ENCODE measurements around the gene LEAP2. TPM values are rescaled to one million over a fixed set of nuclear protein-coding genes. Genes with fewer than 3 reads are reported as not detected.

LEAP2 gene, protein sequence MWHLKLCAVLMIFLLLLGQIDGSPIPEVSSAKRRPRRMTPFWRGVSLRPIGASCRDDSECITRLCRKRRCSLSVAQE
- polyA plus RNA-seq = 0.54 and 2.1 TPM in 2 replicates

DNA sequence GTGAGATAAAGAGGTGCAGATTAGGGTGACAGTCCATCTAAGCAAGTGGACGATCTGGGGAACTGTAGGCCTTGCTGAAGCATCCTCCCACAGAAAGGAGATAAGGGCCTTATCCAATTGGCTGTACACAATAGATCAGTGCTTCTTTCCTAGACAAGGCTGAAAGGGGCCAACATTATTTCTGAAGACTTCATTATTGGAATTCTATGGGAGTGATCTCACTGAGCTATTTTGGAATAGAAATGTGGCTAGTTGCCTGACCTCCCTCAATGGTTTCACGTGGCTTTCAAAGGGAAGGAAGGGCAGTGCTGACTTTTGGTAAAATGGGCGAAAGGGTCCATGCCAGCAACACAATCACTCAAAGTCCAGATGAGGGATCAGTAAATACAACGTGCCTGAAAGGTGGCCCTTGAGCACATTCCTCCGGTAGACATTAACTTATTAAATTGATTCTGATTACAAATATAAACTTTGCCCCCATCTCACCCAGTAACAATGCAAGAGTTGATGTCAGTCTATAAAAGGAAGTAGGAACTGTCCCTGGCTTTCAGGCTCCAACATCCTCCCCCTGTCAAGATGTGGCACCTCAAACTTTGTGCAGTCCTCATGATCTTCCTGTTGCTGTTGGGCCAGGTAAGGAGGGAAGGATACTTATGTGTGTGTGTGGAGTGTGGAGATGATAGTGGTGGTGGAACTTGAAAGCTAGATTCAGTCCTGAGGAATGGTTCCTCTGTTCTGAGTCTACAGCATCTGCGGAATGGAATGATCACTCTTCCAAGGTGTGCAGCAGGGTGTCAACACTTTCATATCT, at the start of gene LEAP2:
TSS of gene LEAP2 (plus strand) at position 550 of the 811 bp plus-strand sequence. CDS start at position 577, 27 bp downstream.

DNA sequence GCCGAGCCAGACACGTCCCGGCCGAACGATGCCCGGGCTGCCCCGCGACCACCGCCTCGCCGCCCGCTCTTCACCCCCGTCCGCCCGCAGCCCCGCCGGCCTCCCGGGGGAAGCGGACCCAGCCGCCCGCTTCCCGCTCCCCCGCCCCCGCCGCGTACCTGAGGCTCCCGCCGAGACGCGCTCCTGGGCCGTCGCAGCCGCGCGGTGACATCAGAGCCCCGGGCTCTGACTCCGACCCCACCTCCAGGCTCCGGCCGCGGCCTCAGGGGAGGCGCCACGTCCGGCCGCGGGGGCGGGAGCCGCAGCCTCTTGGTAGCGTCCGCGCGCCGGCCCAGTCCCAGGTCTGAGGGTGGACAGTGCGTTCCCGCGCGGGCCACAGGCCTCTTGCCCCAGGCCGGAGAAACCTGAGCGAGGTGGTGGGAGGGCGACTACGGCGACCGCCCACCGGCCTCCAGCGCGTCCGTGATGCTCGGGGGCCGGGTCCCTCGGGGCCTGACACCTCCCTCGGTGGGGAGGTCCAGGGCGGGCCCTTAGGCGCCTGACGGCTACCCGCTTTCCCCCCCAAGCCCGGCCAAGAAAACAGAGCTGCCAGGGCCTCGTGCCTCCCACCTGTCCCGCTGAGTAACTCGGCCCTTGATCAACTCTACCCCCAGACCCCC, 42.9 kb upstream of the LEAP2 start, which contains the start of gene SHROOM1:
TSS of gene SHROOM1 (minus strand) at position 212 of the 659 bp plus-strand sequence. CDS start 4,507 bp downstream, outside the sequence.

DNA sequence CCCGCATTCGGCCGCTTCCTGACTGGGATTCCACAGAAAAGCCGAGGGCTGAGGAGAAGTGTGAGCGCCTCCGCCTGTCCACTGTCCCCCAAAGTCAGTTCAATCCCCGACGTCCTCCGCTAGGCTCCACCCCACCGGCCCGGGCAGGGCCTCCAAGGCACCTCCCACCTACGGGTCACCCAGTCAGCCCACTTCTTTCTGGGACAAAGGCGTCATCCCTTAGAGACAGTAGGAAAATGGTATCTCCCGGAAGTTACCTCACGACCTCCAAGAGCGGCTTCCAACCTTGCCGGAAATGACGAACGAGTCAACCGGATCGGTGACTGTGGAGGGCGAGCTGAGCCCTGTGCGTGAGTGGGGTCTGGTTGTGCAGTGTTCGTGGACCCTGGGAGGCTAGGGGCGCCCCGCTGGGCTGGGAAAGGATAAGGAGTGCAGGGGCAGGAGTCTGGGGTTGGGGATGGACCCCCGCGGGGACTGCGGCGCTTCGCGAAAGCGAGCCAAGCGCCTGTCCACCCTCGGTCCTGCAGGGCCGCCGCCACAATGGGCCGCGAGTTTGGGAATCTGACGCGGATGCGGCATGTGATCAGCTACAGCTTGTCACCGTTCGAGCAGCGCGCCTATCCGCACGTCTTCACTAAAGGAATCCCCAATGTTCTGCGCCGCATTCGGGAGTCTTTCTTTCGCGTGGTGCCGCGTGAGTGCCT, 7.0 kb upstream of the LEAP2 start, which contains the start of the genes GDF9 and UQCRQ:
TSS of gene GDF9 (minus strand) at position 128 of the 704 bp plus-strand sequence. CDS start 1,936 bp downstream, outside the sequence.
TSS of gene UQCRQ (plus strand) at position 301 of the 704 bp plus-strand sequence. CDS start at position 541, 240 bp downstream.

Other genes starting within 250 kb of the LEAP2 start
- gene IL13, start 215.5 kb upstream of the LEAP2 start, polyA plus RNA-seq = not detected in 2 replicates
- 0.71 TPM in 1 of 2 replicates, not detected in the other for gene IL4, start 199.7 kb upstream of the LEAP2 start, polyA plus RNA-seq
- 146 and 152 TPM in 2 replicates for gene KIF3A, start 136.1 kb upstream of the LEAP2 start, polyA plus RNA-seq
- 141 and 152 TPM in 2 replicates for gene CCNI2, start 126.2 kb upstream of the LEAP2 start, polyA plus RNA-seq
- 46.5 and 48.3 TPM in 2 replicates for gene SEPTIN8, start 96.4 kb upstream of the LEAP2 start, polyA plus RNA-seq
- 2.9 and 6.2 TPM in 2 replicates for gene SOWAHA, start 60.4 kb upstream of the LEAP2 start, polyA plus RNA-seq
- 1.6 and 2.3 TPM in 2 replicates for gene SHROOM1, start 43.0 kb upstream of the LEAP2 start, polyA plus RNA-seq
- gene GDF9, start 7.2 kb upstream of the LEAP2 start, polyA plus RNA-seq = not detected in 2 replicates
- 1,974 and 2,272 TPM in 2 replicates for gene UQCRQ, start 7.0 kb upstream of the LEAP2 start, polyA plus RNA-seq
- gene AFF4, start 90.0 kb downstream of the LEAP2 start, polyA plus RNA-seq = 26.7 and 37.9 TPM in 2 replicates
- 32.1 and 50.0 TPM in 2 replicates for gene ZCCHC10, start 152.9 kb downstream of the LEAP2 start, polyA plus RNA-seq
- gene HSPA4, start 178.3 kb downstream of the LEAP2 start, polyA plus RNA-seq = 142 and 176 TPM in 2 replicates

Measured in Purkinje cell (primary cell).